ENCODE measurements around the gene RPL38. TPM values are rescaled to one million over a fixed set of nuclear protein-coding genes. Genes with fewer than 3 reads are reported as not detected.

Gene RPL38
- total RNA-seq, 1 donor from 2014 or later = 701 TPM

DNA sequence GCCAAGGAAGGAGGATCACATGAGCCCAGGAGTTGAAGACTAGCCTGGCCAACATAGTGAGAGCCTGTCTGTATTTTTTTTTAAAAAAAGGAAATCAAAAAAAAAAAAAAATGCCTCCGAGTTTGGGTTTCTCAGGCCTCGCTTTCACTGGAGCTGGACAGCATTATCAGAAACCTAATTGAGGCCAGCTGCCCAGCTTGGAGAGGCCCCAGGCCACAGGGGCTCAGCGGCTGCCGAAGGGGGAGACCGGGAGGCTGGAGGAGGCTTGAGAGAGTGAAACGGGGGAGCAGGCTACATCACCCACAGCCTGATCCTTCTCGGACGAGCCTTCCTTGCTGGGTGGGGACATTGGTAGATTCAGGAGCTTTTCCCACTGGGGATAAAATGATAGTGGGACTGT is 15.0 kb downstream of the RPL38 start:
- no peak for DNase-seq
- H3K9me3 ChIP-seq = no peaks in the 10 kb centered on the region
- H3K4me3 ChIP-seq = no peak overlapping the region
- H3K4me1 ChIP-seq = peaks cover 13% of the 10 kb centered on the region
- H3K36me3 ChIP-seq = peaks cover 3% of the 10 kb centered on the region
- intact Hi-C loops (cut with DNase I) = no loop called here
- no peaks in the 10 kb centered on the region for H3K27me3 ChIP-seq (ENCODE audit: low read depth)
- TF ChIP-seq, protein P1, sequence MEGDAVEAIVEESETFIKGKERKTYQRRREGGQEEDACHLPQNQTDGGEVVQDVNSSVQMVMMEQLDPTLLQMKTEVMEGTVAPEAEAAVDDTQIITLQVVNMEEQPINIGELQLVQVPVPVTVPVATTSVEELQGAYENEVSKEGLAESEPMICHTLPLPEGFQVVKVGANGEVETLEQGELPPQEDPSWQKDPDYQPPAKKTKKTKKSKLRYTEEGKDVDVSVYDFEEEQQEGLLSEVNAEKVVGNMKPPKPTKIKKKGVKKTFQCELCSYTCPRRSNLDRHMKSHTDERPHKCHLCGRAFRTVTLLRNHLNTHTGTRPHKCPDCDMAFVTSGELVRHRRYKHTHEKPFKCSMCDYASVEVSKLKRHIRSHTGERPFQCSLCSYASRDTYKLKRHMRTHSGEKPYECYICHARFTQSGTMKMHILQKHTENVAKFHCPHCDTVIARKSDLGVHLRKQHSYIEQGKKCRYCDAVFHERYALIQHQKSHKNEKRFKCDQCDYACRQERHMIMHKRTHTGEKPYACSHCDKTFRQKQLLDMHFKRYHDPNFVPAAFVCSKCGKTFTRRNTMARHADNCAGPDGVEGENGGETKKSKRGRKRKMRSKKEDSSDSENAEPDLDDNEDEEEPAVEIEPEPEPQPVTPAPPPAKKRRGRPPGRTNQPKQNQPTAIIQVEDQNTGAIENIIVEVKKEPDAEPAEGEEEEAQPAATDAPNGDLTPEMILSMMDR (IDR thresholded peaks at IDR 0.05) = no peak
- H3K27ac ChIP-seq = no peak overlapping the region
- ATAC-seq = no peak

DNA sequence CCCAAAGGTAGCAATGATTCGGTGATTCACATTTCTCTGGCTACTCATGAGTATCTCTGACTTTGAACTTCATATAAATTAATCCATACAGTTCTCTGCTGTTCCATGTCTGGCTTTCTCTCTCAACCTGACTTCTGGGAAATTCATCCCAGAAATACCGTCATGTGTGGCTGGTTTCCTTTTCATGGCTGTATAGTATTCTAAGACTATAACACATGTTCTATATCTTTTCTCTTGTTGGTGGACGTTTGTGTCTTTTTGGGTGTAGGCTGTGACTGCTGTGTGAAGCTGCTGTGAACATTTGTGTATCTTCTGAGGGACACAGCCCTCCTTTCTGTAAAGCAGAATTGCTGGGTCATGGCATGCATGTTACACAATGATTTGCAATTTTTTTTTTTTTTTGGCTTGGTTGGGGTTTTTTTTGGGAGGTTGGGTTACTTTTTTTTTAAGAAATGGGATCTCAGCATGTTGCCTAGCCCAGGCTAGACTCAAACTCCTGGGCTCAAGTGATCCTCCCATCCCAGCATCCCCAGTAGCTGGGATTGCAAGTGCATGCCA is 16.2 kb downstream of the RPL38 start:
- DNase-seq (no peak), ATAC-seq (no peak)
- H3K27me3 ChIP-seq (ENCODE audit: low read depth) = no peaks in the 10 kb centered on the region
- intact Hi-C loops (cut with DNase I) = no loop called here
- H3K9me3 ChIP-seq = no peaks in the 10 kb centered on the region
- peaks cover 3% of the 10 kb centered on the region for H3K4me1 ChIP-seq
- H3K4me3 ChIP-seq = no peak overlapping the region
- H3K36me3 ChIP-seq = peaks cover 3% of the 10 kb centered on the region
- H3K27ac ChIP-seq = no peak overlapping the region
- TF ChIP-seq, protein P1 (IDR thresholded peaks at IDR 0.05) = no peak

DNA sequence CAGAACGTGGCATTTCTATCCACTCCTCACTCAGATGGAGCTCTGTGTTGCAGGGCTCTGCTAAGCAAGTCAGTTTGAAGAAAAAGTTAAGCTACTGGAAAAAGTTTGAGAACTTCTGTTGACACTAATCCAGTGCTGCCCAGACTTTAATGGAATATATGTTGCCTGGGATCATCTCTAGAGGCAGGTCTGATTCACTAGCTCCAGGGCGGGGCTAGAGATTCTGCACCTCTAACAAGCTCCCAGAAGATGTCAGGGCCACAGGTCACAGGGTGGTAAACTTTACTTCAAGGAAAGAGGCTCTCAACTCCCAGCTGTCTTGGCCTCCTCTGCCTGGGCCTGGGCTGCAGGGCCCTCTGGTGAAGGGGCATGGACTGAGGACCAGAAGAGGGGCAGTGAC is 16.7 kb downstream of the RPL38 start:
- ATAC-seq (no peak), DNase-seq (no peak)
- Histone ChIP-seq H3K27ac (no peak overlapping the region), H3K4me3 (no peak overlapping the region), H3K4me1 (no peaks in the 10 kb centered on the region), H3K36me3 (peaks cover 3% of the 10 kb centered on the region), H3K27me3 (ENCODE audit: low read depth) (no peaks in the 10 kb centered on the region), H3K9me3 (no peaks in the 10 kb centered on the region)
- TF ChIP-seq, protein P1 (IDR thresholded peaks at IDR 0.05) = no peak
- intact Hi-C loops (cut with DNase I) = no loop called here

DNA sequence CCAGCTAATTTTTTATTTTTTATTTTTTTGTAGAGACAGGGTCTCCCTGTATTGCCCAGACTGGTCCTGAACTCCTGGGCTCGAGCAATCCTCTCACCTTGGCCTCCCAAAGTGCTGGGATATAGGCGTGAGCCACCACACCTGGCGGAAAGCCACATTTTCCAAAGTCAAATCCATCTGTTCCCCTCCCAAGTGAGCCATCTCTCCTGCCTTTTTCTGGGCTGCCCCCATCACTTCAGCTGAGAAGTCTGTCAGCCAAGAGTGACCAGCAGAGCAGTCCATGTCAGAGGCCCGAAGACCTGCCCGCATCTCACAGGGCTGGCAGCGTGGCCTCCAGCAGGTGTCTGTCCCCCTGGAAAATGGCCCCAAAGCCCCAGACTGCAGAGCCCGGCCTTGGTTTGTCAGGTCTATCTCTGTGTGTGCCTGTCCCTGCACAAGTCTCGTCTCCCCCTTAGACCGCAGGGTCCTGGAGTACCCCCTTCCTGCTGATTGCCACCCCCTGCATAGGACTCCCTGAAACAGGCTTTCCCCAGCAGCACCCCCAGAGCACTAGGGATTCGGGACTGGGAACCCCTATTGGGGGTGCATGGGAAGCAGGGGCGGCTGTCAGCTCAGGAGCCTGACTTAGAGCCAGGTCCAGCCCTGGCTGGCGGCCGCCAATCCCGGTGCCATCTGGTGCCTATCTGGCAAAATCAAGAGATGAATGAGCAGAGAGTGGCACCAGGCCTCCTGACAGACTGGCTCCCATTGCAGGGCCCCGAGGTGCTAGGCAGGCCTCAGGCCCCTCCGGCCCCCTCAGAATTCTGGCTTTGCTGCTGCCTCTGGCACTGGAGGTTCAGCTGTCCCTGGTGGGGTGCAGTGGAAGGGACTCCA is 17.7 kb downstream of the RPL38 start:
- TF ChIP-seq, protein P1 (IDR thresholded peaks at IDR 0.05) = no peak
- intact Hi-C loops (cut with DNase I) = no loop called here
- Histone ChIP-seq H3K4me1 (no peaks in the 10 kb centered on the region), H3K4me3 (no peak overlapping the region), H3K27me3 (ENCODE audit: low read depth) (no peaks in the 10 kb centered on the region), H3K27ac (no peak overlapping the region), H3K9me3 (no peaks in the 10 kb centered on the region), H3K36me3 (peaks cover 3% of the 10 kb centered on the region)
- ATAC-seq = no peak
- no peak for DNase-seq

GRCh38 chr17:74222399-74222798 is 18.9 kb downstream of the RPL38 start:
- ATAC-seq (no peak), DNase-seq (no peak)
- TF ChIP-seq, protein P1 (IDR thresholded peaks at IDR 0.05) = no peak
- intact Hi-C loops (cut with DNase I) = no loop called here
- Histone ChIP-seq H3K4me1 (no peaks in the 10 kb centered on the region), H3K36me3 (peaks cover 3% of the 10 kb centered on the region), H3K27ac (no peak overlapping the region), H3K27me3 (ENCODE audit: low read depth) (no peaks in the 10 kb centered on the region), H3K9me3 (no peaks in the 10 kb centered on the region), H3K4me3 (no peak overlapping the region)
